AG08395 (cell line): Measurements from ENCODE around the gene ZNF821.
"Not testable (repeated sequence)": the region's sequence is repeated elsewhere in the genome, so short reads cannot be mapped to it uniquely, and the experiment has no call there.

Source experiments
- DNase-seq: peaks from one replicate; pipeline ENCODE4 v3.0.0; 2012; ENCODE audit warnings: mixed read lengths, low spot score

ZNF821 gene

DNA sequence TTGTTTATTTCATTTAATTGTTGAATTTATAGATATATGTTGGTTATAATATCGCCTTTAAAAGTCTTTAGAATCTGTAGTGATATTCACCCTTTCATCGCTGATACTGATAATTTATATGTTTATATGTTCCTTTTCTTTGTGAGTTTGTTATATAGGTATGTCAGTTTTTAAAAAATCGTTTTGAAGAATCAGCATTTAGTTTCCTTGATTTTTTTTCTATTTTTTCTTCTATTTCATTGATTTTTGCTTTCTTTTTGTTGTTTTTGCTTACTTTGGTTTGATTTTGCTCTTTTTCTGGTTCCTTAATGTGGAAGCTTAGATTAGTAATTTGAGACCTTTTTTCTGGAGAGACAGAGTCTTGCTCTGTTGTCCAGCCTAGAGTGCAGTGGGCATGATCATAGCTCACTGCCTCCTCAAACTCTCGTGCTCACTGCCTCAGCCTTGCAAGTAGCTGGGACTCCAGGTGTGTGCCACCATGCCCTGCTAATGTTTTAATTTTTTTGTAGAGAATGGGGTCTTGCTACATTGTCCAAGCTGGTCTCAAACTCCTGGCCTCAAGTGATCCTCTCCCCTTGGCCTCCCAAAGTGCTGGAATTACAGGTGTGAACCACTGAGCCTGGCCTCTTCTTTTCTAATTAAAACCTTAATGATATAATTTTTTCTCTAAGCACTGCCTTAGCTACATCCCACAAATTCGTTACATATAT is 18.8 kb upstream of the ZNF821 start:
- no peak for DNase-seq

DNA sequence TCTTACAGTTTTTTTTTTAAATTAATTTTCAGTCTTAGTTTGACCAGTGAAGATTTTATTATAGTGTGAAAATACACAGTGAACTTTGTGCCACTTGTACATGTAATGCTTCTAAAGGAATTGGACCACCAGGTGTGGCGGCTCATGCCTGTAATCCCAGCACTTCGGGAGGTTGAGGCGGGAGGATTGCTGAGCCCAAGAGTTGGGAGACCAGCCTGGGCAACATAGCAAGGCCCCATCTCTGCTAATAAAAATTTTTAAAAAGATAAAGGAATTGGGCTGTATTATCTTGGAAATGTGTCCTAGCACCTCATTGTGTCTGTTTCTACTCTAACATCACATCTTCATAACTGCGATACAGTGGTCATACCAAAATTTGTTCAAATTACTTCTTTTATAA is 15.2 kb upstream of the ZNF821 start:
- DNase-seq = no peak

DNA sequence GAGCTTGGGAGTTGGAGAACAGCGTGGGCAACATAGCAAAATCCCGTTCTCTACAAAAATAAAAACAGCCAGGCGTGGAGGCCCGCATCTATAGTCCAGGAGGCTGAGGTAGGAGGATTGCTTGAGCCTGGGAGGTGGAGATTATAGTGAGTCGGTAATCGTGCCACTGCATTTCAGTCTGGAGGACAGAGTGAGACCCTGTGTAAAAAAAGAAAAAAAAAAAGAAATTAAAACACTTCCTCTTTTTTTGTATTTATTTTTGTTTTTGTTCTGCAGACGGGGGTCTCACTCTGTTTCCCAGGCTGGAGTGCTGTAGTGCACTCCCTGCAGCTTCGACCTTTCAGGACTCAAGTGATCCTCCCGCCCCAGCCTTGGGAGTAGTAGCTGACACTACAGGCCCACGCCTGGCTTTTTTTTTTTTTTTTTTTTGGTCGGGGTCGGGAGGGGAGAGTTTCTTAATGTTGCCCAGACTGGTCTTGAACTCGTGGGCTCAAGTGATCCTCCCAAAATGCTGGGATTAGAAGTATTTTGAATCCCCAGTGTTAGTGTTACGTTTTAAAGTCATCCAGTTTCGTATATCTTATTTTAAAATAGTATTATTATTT is 12.9 kb upstream of the ZNF821 start:
- DNase-seq = no peak

DNA sequence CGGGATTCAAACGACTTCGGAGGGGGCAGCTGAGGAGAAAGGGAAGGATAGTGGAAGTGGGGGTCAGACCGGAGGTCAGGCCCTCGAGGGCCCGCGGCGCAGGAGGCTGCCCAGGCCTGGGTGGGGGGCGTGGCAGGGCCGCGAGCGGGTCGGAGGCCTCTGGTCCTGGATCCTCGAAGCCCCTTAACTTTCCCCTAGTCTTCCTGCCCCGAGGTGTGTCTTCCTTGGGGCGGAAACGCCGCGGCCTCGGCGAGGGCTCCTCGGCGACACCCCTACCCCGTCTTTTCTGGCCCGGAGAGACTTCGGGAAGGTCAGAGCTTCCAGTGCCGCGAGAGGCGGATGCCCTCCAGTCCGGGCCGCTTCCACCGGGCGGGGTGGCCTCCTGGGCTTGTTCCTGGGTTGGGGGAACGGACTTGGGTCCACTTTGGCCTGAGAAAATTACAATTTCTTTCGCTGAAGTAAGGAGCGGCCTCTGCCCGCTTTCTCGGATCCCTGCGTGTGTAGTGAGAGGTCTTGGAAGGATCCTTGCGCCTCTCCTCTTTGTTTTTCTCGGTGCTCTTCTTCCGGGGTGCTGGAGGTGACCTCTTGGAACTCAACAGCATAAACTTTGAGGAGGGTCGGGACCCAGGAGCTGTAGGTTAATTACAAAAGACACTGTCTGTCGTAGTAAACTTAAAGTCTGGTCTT is 11.8 kb upstream of the ZNF821 start:
- peak; percentile 28 for DNase-seq

DNA sequence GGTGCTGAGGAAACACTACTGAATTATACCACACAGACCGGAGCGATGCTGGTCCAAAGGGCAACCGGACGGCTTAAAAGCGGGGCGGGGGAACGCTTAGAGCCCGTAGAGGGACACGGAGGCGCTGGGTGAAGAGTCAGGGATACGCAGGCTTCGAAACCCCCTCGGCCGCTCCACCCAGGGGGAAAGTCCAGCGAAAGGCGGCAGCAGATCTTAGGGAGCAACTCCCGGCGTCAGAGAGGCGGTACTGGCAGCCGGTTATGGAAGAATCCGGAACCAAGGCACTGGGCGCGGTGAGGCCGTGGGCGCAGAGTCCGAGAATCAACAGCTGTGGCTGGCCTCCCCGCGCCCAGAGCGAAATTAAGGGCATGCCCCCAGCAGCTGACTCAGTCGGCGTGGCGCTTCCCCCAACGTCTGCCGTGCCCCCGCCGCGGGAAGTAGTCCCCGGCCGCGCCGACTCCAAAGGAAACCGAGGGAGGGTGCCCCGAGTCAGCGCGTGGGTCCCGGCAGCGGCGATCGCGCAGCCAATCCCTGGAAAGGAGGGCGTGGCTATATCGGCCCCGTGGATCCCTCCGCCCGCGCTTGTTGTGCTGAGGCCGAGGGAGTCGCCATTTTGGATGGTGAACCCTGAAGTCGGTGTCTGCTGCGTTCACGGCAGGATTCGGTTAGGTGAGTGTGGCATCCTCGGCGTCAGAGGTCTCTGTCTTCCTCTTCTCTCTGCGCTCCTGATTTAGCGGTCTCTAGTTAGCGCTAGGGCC is 11.1 kb upstream of the ZNF821 start, which contains the start of gene IST1:
Gene IST1, plus strand, starts transcription at position 611 of the 758 bp plus-strand sequence. CDS start 20,110 bp downstream, outside the sequence.
- peak; percentile 99 for DNase-seq

DNA sequence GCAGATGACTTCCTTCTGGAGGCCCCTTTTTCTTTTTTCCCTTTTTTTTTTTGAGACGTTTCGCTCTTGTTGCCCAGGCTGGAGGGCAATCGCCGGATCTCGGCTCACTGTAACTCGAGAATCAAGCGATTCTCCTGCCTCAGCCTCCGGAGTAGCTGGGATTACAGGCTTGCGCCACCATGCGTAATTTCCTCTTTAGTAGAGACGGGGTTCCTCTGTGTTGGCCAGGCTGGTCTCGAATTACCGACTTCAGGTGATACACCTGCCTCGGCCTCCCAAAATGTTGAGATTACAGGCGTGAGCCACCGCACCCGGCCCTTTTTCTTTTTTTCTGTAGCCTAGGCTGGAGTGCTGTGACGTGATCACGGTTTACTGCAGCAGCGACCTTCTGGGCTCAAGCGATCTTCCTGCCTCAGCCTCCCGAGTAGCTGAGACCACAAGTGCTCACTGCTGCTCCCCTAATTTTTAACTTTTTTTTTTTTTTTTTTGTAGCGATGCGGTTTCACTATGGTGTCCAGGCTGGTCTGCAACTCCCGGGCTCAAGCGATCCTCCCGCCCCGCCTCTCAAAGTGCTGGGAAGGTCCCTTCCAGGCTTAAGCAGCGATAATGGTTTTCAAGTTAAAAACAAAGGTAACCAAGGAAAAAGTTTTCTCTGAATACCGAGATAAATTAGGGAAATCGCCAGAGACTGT is 10.4 kb upstream of the ZNF821 start:
- DNase-seq = no peak

DNA sequence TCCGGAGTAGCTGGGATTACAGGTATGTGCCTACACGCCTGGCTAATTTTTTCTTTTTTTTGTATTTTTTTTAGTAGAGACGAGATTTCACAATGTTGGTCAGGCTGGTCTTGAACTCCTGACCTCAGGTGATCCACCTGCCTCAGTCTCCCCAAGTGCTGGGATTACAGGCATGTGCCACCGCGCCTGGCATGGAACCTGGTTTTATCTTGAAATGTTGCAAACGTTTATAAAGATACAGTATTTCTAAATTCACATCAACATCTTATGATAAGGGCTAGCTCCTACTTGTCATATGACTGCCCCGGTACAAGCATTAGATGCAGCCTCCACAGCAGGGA is 9.9 kb upstream of the ZNF821 start:
- DNase-seq = no peak

DNA sequence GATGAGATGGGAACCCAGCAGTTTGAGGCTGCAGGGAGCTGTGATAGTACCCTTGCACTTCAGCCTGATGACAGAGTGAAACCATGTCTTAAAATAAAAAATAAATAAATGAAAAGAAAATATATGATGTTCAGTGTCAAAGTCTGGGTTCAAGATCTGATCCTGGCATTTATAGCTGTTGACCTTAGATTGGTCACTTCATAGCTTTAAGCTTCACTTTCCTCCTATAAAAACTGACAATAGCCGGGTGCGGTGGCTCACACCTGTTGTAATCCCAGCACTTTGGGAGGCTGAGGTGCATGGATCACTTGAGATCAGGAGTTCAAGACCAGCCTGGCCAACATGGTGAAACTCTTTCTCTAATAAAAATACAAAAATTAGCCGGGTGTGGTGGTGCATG is 5.2 kb upstream of the ZNF821 start:
- no peak for DNase-seq

DNA sequence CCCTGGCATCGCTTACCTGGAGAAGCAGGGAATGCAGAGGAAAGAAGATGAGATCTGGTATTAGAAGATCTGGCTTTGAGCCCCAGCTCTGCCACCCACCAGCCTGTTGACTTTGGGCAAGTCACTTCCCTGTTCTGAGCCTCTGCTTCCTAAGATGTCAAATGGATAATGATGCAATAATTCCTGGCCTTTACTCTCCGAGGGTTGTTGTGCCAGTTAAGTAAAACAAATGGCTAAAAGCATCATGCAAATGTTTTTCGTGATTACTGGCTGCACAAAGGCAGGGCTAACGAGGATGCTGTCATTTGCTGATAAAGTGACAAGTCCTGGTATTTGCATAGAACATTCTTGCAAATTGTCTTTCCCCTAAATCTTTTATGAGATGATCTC is 1.3 kb upstream of the ZNF821 start:
- DNase-seq = no peak

DNA sequence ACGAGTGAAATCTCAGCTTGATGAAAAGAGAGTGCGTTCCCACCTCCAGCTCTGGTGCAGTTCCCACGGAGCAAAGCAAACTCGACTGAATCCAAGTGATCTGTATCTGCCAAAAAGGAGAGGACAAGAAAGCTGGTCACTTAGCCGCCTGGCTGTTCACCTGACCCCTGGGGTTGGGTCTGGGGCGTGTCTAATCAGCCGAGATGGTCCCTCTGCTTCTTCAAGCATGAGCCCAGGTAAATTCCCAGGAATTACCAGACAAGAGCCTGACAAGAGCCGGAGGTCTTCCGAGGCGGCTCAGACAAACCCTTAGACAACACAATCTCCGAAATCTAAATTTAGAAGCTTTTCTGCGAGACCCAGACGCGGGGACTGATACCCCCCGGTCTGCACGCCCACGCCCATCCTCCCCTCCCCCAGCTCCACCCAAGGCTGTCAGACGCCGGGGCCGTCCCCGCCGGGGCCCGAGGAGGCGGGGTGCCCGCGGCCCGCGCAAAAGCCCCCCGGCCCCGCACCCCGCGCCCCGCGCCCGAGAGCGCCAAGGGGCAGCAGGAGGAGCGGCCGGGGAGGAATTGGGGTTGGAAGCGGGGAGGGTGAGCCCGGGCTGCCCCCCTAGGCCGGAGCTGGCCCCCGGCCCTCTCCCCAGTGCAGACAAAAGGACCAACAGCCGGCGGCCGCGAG is 674 bp downstream of the ZNF821 start:
- DNase-seq = no peak

DNA sequence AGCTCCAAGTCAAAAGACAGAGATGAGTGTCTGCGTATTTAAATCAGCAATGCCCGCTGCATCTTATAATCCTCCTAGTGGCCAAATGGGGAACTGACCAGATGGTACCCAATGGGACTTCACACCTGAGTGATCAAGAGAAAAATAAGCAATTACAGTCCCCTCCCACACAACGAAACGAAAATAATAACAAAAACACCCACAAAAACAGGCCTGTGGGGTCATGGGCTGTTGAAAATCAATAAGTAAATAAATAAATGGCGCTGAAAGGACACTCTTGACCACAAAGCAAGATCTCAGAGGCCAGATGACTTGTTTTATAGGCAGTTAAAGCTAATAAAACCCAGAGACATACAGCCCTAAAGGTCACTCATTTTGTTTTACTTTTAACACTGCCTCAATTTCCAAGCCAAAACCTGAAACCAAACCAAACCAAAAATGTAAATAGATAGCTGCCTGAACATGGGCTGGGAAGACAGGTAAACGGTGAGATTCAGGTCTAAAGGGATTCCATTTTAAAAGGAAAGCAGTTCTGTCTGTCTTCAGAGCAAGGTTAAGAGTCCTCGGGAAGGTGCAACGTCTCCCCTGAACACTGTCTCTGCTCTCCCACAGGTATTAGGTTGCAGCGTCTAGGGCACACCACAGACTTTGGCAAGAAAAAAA is 1.3 kb downstream of the ZNF821 start:
- DNase-seq = peak; percentile 75

DNA sequence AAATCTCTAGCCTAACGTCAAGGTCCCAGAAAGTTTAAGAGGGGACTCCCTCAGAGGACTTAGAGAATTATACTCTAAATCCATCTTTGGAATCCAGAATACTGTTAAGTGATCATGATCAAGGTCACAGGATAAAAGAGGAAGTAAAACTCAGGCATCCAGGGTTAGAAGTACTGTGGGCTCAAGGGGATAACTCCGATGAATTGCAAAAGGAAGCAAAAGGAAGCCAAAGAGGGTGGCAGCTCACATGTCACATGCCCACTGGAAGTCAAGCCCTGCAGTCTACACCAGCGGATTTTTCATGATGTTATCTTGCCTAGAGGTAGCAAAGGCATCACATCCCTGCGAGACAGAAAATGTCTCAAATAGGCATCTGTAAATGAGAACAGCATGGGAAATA is 3.8 kb downstream of the ZNF821 start:
- DNase-seq = no peak

DNA sequence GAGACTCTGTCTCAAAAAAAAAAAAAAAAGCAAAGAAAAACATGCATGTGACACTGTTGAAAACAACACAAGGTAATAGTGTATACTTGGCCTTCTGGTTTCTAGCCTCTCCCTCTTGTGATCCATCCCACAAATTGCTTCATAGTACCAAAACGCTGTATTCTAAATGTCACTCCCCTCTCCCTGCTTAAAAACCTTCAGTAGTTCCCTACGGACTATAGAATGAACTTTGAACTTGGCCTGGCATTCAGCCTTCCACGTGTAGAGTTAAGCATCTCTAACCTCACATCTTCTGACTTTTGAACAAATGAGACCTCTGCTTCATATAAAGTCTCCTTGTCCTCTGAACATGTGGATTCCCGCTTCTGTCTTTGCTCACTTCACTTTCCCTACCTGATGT is 5.1 kb downstream of the ZNF821 start:
- no peak for DNase-seq

DNA sequence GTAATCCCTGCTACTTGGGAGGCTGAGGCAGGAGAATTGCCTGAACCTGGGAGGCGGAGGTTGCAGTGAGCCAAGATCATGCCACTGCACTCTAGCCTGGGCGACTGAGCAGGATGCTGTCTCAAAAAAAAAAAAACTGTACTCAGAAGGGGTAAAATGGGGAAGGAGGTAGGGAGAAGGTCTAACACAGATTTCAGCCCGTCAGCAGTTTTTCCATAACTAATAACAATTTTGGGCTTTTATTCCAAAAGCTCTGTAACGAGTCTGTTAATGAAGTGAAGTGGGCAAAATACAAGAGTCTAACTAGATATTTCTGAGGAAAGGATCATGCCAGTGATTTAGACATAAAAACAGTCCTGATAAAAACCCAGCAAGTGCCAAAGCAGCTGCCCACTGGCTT is 10.8 kb downstream of the ZNF821 start:
- no peak for DNase-seq

DNA sequence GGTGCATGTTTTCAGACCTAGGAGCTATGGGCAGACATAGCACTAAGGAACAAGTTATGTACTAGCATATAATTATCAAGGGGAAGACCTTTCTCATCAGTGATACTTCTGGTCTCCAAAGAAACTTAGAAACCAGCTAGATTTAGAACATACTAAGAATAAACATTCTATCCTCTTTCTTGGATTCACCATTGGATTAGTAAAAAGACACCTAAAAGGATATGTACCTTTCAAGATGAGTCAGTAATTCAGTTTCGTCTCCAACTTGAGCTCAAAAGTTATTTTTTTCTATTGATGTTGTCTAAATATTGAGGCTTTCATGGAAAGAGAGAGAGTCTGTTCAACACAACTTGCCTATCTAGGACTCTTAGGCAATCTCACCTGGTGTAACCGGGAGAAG is 13.2 kb downstream of the ZNF821 start:
- no peak for DNase-seq

DNA sequence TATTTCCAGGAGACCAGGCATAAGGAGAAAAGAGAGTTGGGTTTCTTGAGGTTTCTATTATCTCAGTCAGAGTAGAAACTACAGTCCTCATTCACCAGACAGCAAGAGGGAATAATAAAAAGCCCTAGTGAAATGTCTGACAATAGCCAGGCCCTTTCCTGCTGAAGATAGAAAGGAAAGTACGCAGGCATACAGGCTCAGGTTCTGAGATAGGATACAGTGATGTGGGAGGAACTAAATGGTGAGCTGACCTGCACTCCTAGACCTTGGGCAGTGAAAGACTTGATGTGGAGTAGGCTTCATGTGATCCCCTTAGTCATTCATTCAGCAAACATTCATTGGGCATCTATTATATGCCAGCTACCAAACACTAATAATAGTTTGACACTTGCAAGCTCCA is 14.9 kb downstream of the ZNF821 start:
- no peak for DNase-seq

DNA sequence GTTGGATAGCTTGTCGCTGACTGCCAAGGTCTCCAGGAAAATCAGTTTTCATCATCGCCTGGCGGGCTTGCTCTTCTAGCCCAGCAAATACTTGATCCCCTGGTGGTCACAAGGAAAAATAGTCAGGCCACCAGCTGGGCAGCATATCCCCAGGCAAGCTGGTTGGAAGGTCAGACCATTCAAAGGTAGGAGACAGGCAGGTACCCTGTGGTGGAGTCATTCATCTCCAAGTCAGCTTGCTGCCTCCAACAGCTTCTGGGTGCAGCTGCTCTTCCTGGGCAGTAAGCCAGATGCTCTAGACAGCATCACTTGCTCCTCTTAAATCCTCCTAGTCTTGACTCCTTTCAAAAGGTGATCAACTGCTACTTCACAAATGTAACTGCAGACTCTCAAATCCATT is 16.0 kb downstream of the ZNF821 start:
- DNase-seq = no peak

DNA sequence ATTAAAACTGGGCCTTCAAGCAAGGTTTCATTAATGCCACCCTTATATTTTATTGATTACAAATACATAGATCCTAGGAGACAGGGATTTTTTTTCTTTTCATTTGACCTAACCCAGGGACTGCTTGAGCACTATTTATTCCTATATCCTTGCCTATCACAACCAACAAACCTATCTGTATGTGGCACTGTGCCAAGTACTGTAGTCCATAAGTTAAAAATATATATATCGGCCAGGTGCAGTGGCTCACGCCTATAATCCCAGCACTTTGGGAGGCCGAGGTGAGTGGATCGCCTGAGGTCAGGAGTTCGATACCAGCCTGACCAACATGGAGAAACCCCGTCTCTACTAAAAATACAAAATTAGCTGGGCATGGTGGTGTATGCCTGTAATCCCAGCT is 16.8 kb downstream of the ZNF821 start:
- not testable (repeated sequence) for DNase-seq

DNA sequence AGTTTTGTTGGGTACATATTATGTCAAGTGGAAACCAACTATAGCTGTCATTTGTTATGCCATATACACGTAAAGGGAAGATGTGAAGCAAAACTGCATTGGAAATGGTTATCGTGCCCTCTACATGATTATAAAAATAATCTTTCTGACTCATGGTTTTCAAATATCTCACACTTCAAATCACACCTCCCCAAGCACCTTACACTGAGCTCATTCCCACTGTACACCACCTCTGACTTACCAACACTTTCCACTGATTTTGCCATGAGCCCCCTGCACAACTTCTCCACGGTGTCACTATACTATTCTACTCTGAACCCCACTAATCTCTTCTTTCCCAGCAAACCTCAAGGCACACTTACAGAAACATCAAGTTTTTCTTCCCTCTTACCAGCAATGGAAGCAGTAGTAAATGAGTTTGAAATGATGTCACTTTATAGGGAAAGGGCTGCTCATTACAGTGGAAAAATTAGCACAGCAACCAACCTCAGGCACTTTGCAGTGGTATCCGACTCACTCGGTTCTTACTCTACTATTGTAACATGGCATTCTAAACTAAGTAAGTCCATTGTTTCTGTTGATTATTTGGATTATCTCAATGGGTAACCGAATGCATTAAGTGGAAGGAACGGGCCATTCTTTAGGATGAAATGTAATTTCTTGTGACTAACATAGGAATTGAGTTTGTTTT is 18.7 kb downstream of the ZNF821 start:
- DNase-seq = no peak

DNA sequence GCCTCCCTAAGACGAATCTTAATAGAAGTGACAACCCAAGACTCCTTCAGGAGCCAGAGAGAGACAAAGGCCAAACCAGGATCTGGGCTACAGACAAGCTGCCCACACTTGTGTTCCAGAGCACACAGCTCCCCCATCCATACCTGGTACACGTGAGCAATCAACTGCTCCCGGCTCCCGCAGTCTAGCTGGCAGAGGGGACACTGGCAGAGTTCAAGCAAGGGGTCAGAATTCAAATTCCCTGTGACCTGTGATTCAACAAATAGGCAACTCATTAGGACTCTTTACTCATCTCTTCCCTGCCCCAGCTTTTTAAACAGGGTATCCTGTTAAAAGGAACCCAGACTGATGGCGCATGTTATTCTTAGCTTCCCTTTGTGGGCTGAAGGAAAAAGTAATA is 20.0 kb downstream of the ZNF821 start:
- no peak for DNase-seq
